ENCODE measurements around the gene SCAANT1. TPM values are rescaled to one million over a fixed set of nuclear protein-coding genes. Genes with fewer than 3 reads are reported as not detected.

The SCAANT1 gene
- total and polyA plus RNA-seq, 4 donors: not detected

DNA sequence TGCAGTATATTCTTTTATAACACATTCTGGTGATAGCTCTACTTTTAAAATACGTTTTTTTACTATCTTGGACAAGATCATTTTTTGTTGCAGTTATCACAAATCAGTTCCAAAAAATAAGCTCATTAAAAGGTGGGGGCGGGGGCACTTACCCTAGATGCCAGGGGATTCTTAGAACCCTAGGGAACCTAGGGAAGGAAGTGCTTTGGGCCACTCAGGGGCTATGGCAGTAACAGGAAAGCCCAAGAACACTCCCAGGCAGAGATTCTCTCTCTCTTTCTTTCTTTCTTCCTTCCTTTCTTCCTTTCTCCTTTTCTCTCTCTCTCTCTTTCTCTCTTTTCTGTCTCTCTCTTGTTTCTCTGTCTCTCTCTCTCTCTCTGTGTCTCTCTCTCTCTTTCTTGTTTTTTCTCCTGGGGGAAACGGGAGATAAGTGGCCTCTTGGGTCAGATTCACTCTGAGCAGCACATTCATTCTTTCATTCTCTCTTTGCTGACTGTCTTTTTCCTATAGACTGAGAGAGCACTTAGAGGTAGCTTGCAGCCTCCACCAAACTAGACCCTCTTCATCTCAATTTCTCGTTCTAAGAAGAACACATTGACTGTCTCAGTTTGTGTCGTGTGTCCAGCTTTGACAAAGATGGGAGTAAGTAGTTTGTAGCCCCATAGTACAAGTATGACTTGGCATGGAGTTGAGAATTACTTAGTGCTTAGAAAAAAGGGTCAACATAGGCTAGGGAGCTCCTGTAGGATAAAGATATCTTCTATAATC lies 16.6 kb downstream of the SCAANT1 start:
- 67 to 68% methylated on average over 5 of the region's 5 CpGs for WGBS, 2 donors
- Histone ChIP-seq H3K9me3 (ENCODE audit: control insufficient read depth, low read length) (no peaks in the 10 kb centered on the region), H3K4me1 (ENCODE audit: control insufficient read depth in 1 of 2, insufficient read depth in 2 of 2, low read length in 2 of 2) (peaks cover 1 to 3% of the 10 kb centered on the region in 2 donors), H3K4me3 (ENCODE audit: low read length in 2 of 2) (no peak overlapping the region), H3K27ac (ENCODE audit: low read depth in 1 of 2, low read length in 2 of 2) (no peak overlapping the region), H3K27me3 (ENCODE audit: control insufficient read depth in 1 of 2, insufficient read depth in 2 of 2, low read length in 1 of 2) (no peaks in the 10 kb centered on the region), H3K36me3 (ENCODE audit: control insufficient read depth in 1 of 2, insufficient read depth in 2 of 2, low read length in 1 of 2) (peaks cover 0 to 2% of the 10 kb centered on the region in 2 donors)
- DNase-seq: no peak
- ATAC-seq (ENCODE audit: low FRiP score): no peak
- intact Hi-C loops (cut with DNase I): no loop called here

DNA sequence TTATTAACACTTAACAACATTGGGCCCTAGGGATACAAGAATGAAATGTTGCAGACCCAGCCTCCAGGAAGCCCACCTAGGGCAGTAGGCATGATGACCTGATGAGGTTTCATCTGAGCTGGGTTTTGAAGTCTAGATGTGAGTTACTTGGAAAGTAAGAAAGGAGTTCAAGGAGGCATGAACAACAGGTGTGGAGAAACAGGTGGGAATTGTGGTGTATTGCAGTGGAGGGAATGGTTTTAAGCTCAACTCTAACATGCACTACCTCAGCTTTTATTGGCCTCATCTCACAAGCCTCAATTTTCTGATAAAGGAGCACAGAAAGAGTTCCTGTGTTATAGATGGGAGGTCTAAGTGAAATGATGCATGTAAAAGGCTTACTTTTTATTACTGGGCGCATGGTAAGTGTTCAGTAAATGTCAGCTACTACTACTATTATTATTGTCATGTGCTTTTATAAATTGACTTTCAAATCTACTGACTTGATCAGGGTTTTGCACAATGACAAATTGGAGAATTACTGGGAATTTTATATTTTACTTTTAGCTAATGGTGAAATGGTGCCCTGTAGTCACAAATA lies 19.3 kb downstream of the SCAANT1 start:
- no peak overlapping the region for H3K4me3 ChIP-seq (ENCODE audit: low read length in 2 of 2)
- no peaks in the 10 kb centered on the region for H3K9me3 ChIP-seq (ENCODE audit: control insufficient read depth, low read length)
- WGBS, 2 donors: 92 to 98% methylated on average over 1 of the region's 1 CpG
- H3K4me1 ChIP-seq (ENCODE audit: control insufficient read depth in 1 of 2, insufficient read depth in 2 of 2, low read length in 2 of 2): peaks cover 1 to 3% of the 10 kb centered on the region in 2 donors
- DNase-seq (no peak), ATAC-seq (ENCODE audit: low FRiP score) (no peak)
- H3K27ac ChIP-seq (ENCODE audit: low read depth in 1 of 2, low read length in 2 of 2): no peak overlapping the region
- intact Hi-C loops (cut with DNase I): no loop called here
- H3K27me3 ChIP-seq (ENCODE audit: control insufficient read depth in 1 of 2, insufficient read depth in 2 of 2, low read length in 1 of 2): no peaks in the 10 kb centered on the region
- no peaks in the 10 kb centered on the region for H3K36me3 ChIP-seq (ENCODE audit: control insufficient read depth in 1 of 2, insufficient read depth in 2 of 2, low read length in 1 of 2)

DNA sequence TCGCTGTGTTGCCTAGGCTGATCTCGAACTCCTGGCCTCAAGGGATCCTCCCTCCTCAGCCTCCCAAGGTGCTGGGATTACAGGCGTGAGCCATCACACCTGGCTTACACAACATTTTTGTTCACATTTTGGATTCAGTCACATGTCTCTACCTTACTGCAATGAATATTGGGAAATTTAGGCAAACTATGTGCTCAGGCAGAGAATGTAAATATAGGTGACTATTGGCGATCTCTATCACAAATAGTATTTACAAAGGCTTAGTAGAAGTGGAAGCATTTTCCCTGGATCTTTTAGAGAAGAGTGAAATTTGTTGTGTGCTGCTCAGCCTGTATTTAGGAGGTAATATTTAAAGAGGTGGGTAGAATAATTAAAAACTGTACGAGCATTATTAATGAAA lies 20.7 kb downstream of the SCAANT1 start:
- H3K4me1 ChIP-seq (ENCODE audit: control insufficient read depth in 1 of 2, insufficient read depth in 2 of 2, low read length in 2 of 2): peaks cover 3 to 4% of the 10 kb centered on the region in 2 donors
- DNase-seq: no peak
- 96 to 98% methylated on average over 5 of the region's 5 CpGs for WGBS, 2 donors
- H3K36me3 ChIP-seq (ENCODE audit: control insufficient read depth in 1 of 2, insufficient read depth in 2 of 2, low read length in 1 of 2): no peaks in the 10 kb centered on the region
- no peaks in the 10 kb centered on the region for H3K27me3 ChIP-seq (ENCODE audit: control insufficient read depth in 1 of 2, insufficient read depth in 2 of 2, low read length in 1 of 2)
- H3K27ac ChIP-seq (ENCODE audit: low read depth in 1 of 2, low read length in 2 of 2): no peak overlapping the region
- intact Hi-C loops (cut with DNase I): no loop called here
- no peaks in the 10 kb centered on the region for H3K9me3 ChIP-seq (ENCODE audit: control insufficient read depth, low read length)
- no peak overlapping the region for H3K4me3 ChIP-seq (ENCODE audit: low read length in 2 of 2)
- no peak for ATAC-seq (ENCODE audit: low FRiP score)

DNA sequence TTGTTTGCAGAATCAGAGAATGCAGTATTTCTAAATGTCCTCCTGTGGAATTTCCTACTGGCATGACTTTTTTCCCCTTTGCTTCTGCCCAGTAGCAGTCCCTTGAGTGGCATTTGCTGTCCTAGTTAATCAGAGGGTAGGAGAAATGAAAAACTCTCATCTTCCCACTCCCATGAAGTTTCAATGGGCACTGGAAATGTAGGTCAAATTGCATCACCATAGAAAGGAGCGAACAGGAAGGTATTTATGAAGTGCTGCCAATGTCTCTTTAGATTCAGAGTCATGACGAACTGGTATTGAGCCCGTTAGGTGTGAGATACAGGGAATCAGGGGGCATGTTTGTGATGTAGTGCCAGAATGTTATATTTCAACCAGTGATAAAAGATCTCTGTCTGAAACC lies 25.3 kb downstream of the SCAANT1 start:
- no peaks in the 10 kb centered on the region for H3K27me3 ChIP-seq (ENCODE audit: control insufficient read depth in 1 of 2, insufficient read depth in 2 of 2, low read length in 1 of 2)
- H3K36me3 ChIP-seq (ENCODE audit: control insufficient read depth in 1 of 2, insufficient read depth in 2 of 2, low read length in 1 of 2): no peaks in the 10 kb centered on the region
- no peak overlapping the region for H3K27ac ChIP-seq (ENCODE audit: low read depth in 1 of 2, low read length in 2 of 2)
- H3K4me1 ChIP-seq (ENCODE audit: control insufficient read depth in 1 of 2, insufficient read depth in 2 of 2, low read length in 2 of 2): peaks cover 2 to 3% of the 10 kb centered on the region in 2 donors
- DNase-seq: no peak
- no peaks in the 10 kb centered on the region for H3K9me3 ChIP-seq (ENCODE audit: control insufficient read depth, low read length)
- intact Hi-C loops (cut with DNase I): no loop called here
- H3K4me3 ChIP-seq (ENCODE audit: low read length in 2 of 2): no peak overlapping the region
- ATAC-seq (ENCODE audit: low FRiP score): no peak
- WGBS, 2 donors: 61% methylated on average over 3 of the region's 3 CpGs

DNA sequence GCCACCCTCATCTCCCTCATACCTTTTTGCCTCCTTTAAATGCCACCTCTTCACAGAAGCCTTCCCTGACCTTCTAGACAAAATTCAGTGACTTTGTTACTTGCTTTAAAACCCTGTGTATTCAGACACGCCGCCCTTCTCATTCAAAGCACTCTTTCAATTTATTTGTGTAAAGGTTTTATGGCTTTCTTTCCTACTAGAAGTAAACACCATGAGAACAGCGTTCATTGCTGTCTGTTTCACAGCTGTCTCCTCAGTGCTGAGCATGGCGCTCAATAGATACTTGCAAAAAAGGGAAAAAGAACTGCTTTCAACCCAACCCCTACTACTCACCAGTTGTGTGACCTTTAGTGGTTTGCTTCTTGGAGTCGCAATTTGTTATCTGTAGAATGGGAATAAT lies 31.5 kb downstream of the SCAANT1 start:
- Histone ChIP-seq H3K9me3 (ENCODE audit: control insufficient read depth, low read length) (no peaks in the 10 kb centered on the region), H3K27me3 (ENCODE audit: control insufficient read depth in 1 of 2, insufficient read depth in 2 of 2, low read length in 1 of 2) (no peaks in the 10 kb centered on the region), H3K27ac (ENCODE audit: low read depth in 1 of 2, low read length in 2 of 2) (no peak overlapping the region), H3K4me1 (ENCODE audit: control insufficient read depth in 1 of 2, insufficient read depth in 2 of 2, low read length in 2 of 2) (peaks cover 2 to 7% of the 10 kb centered on the region in 2 donors), H3K4me3 (ENCODE audit: low read length in 2 of 2) (no peak overlapping the region), H3K36me3 (ENCODE audit: control insufficient read depth in 1 of 2, insufficient read depth in 2 of 2, low read length in 1 of 2) (no peaks in the 10 kb centered on the region)
- 91 to 94% methylated on average over 5 of the region's 5 CpGs for WGBS, 2 donors
- DNase-seq (no peak), ATAC-seq (ENCODE audit: low FRiP score) (no peak)
- intact Hi-C loops (cut with DNase I): no loop called here

DNA sequence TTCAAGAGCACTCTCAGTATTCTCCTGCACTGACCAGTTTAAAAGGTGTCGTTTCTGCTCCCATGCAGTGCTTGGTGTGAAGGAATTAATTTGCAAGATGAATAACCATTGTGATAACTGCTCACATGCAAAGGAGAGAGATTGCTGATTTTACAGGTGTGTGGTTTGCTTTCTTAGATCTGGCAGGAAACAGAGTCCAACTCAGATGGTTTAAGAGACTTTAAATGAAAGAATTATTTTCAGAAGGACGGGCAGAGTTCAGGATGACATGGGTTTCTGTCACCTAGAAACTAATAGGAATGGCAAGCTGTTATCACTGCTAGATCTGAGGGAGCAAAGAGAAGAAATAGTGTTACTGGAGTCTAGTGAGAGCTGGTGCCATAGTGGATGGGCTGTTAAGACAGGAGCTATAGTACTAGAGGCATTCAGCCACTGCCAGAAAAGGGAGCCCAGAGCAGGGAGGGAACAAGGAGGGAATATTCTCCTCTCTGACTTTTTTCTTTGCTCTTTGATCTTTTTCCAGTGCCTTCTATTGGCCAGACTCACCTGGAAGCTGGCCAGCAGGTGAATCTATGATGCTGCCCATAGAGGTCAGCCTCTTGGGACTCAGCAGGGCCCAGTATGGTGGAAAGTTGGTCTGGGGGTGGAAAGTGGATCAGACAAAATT lies 33.7 kb downstream of the SCAANT1 start:
- Histone ChIP-seq H3K36me3 (ENCODE audit: control insufficient read depth in 1 of 2, insufficient read depth in 2 of 2, low read length in 1 of 2) (no peaks in the 10 kb centered on the region), H3K4me1 (ENCODE audit: control insufficient read depth in 1 of 2, insufficient read depth in 2 of 2, low read length in 2 of 2) (peaks cover 2 to 11% of the 10 kb centered on the region in 2 donors), H3K9me3 (ENCODE audit: control insufficient read depth, low read length) (no peaks in the 10 kb centered on the region), H3K27me3 (ENCODE audit: control insufficient read depth in 1 of 2, insufficient read depth in 2 of 2, low read length in 1 of 2) (no peaks in the 10 kb centered on the region), H3K27ac (ENCODE audit: low read depth in 1 of 2, low read length in 2 of 2) (no peak overlapping the region), H3K4me3 (ENCODE audit: low read length in 2 of 2) (no peak overlapping the region)
- intact Hi-C loops (cut with DNase I): no loop called here
- WGBS, 2 donors: 70 to 72% methylated on average over 2 of the region's 2 CpGs
- ATAC-seq (ENCODE audit: low FRiP score) (no peak), DNase-seq (no peak)

DNA sequence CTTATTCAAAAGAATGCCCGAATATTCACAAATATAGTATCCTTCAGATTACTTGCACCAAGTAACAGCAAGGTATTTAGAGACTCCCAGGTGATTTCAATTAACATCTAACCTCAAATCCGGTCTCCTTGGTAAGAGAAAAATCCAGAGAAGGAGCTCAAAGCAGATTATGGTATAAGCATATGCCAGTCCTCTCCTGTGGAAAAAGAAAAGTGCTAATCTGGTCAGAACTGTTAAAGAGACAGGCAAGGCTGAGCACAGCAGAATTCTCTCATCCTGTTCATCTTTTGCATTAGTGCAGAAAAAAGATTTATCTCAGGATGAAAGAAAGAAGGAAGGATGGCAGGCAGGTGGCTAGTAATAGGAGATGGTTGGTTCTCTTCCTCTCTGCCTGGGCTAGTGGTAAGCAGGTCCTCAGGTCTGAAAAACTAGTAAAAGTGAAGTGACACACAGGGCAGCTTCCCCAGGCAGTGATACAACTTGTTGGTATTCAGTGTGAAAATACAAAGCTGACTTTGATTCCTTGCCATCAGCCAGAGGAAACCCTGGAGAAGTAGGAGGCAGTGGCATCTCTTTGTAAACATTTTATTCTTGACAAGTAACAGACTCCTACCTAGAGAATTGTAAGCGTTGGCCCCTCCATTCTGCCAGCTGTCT lies 34.3 kb downstream of the SCAANT1 start:
- peaks cover 2 to 11% of the 10 kb centered on the region in 2 donors for H3K4me1 ChIP-seq (ENCODE audit: control insufficient read depth in 1 of 2, insufficient read depth in 2 of 2, low read length in 2 of 2)
- H3K27ac ChIP-seq (ENCODE audit: low read depth in 1 of 2, low read length in 2 of 2): no peak overlapping the region
- intact Hi-C loops (cut with DNase I): no loop called here
- ATAC-seq (ENCODE audit: low FRiP score): no peak
- H3K9me3 ChIP-seq (ENCODE audit: control insufficient read depth, low read length): no peaks in the 10 kb centered on the region
- no peak overlapping the region for H3K4me3 ChIP-seq (ENCODE audit: low read length in 2 of 2)
- 55 to 58% methylated on average over 3 of the region's 3 CpGs for WGBS, 2 donors
- no peaks in the 10 kb centered on the region for H3K36me3 ChIP-seq (ENCODE audit: control insufficient read depth in 1 of 2, insufficient read depth in 2 of 2, low read length in 1 of 2)
- DNase-seq: no peak
- H3K27me3 ChIP-seq (ENCODE audit: control insufficient read depth in 1 of 2, insufficient read depth in 2 of 2, low read length in 1 of 2): no peaks in the 10 kb centered on the region

DNA sequence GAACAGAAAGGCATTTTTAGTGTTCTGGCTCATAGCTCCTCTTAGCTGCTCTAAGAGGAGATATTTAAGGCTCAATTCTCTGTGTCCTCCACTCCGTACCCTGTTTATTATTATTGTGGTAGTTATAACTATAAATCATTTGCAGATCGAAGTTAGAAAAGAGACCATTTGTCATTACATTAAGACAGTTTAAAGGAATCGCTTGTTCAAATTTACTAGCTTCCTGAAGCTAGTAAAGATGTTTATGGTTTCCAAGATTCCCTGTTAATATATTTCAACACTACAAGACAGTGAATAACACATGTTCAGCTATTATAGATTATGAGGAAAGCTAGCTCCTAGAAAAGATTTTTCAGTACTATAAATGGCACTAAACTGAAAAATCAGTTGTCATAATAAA lies 35.9 kb downstream of the SCAANT1 start:
- peaks cover 2 to 11% of the 10 kb centered on the region in 2 donors for H3K4me1 ChIP-seq (ENCODE audit: control insufficient read depth in 1 of 2, insufficient read depth in 2 of 2, low read length in 2 of 2)
- no peak overlapping the region for H3K4me3 ChIP-seq (ENCODE audit: low read length in 2 of 2)
- no peaks in the 10 kb centered on the region for H3K27me3 ChIP-seq (ENCODE audit: control insufficient read depth in 1 of 2, insufficient read depth in 2 of 2, low read length in 1 of 2)
- WGBS, 2 donors: 10 to 17% methylated on average over 3 of the region's 3 CpGs
- no peaks in the 10 kb centered on the region for H3K36me3 ChIP-seq (ENCODE audit: control insufficient read depth in 1 of 2, insufficient read depth in 2 of 2, low read length in 1 of 2)
- DNase-seq (no peak), ATAC-seq (ENCODE audit: low FRiP score) (no peak)
- no peak overlapping the region for H3K27ac ChIP-seq (ENCODE audit: low read depth in 1 of 2, low read length in 2 of 2)
- intact Hi-C loops (cut with DNase I): no loop called here
- no peaks in the 10 kb centered on the region for H3K9me3 ChIP-seq (ENCODE audit: control insufficient read depth, low read length)
